Lower leg skin (tissue), 4 donors: ENCODE results near the gene ZNF618. TPM values are rescaled to one million over a fixed set of nuclear protein-coding genes. Genes with fewer than 3 reads are reported as not detected.
"Not testable (repeated sequence)": the region's sequence is repeated elsewhere in the genome, so short reads cannot be mapped to it uniquely, and the experiment has no call there.

ENCODE experiments used
- DNase-seq, 2 donors: peaks; one replicate each; pipeline ENCODE4 v3.0.0-alpha.2; 2019; ENCODE audit warnings: low spot score in 2 of 2
- H3K4me3 ChIP-seq: fragments of 200-600 bp; sonication (generic); 2 replicates; pipeline ENCODE4 v1.5.1; 2017; ENCODE audit warnings: mild to moderate bottlenecking, low read depth; ENCODE audit not compliant: poor library complexity, severe bottlenecking
- CTCF ChIP-seq, 3 donors: fragments of 450-650 bp; IDR thresholded peaks; one replicate each; pipeline ENCODE4 v1.5.1; 2016; ENCODE audit warnings: antibody characterized with exemption in 3 of 3, mild to moderate bottlenecking in 3 of 3, moderate library complexity in 2 of 3
- POLR2A ChIP-seq, 2 donors: fragments of 450-650 bp; IDR thresholded peaks; one replicate each; pipeline ENCODE4 v1.6.1; 2016 to 2017; ENCODE audit warnings: antibody characterized with exemption in 2 of 2, mild to moderate bottlenecking in 1 of 2, moderate library complexity in 1 of 2
- WGBS, 2 donors: methylation state at CpG; one replicate each; pipeline ENCODE4 v1.1.5; 2018; 5-methylcytosine and 5-hydroxymethylcytosine counted together
- intact Hi-C: fragments of 100-400 bp; cut with DNase I; formaldehyde crosslinking; loops from one replicate; pipeline ENCODE4 v1.15.0; 2023; ENCODE audit warnings: low total_unique reads
- total RNA-seq, 4 donors: library from RNA; depleted of rRNA; stranded (reverse); fragments of >200 nt; gene quantifications; one replicate each; pipeline ENCODE4 v1.1.0, GENCODE V29; 2016

The ZNF618 gene
- total RNA-seq, 4 donors from 2014 or later: 1.1 to 4.1 (median 2.5) TPM

- no peak for TF ChIP-seq POLR2A (IDR thresholded peaks at IDR 0.05)
- no peak for TF ChIP-seq CTCF (IDR thresholded peaks at IDR 0.05)
- intact Hi-C loops: no loop called here
- H3K4me3 ChIP-seq: no peak overlapping the region
- 65 to 72% methylated on average over 19 of the region's 19 CpGs for WGBS, 2 donors
- peak; percentile 8 to 29 for DNase-seq
These were observed 162.0 kb downstream of the ZNF618 start for GRCh38 chr9:114037961-114038723.

- peak in 1 of 2 donors; percentile 36 for DNase-seq
- 82 to 87% methylated on average over 13 of the region's 13 CpGs for WGBS, 2 donors
- H3K4me3 ChIP-seq: no peak overlapping the region
- no peak for TF ChIP-seq POLR2A (IDR thresholded peaks at IDR 0.05)
- no peak for TF ChIP-seq CTCF (IDR thresholded peaks at IDR 0.05)
- intact Hi-C loops: no loop called here
These were observed 162.7 kb downstream of the ZNF618 start for GRCh38 chr9:114038724-114039313.

GRCh38 chr9:114039484-114039883 lies 163.4 kb downstream of the ZNF618 start:
- no peak overlapping the region for H3K4me3 ChIP-seq
- TF ChIP-seq POLR2A (IDR thresholded peaks at IDR 0.05): no peak
- TF ChIP-seq CTCF (IDR thresholded peaks at IDR 0.05): no peak
- peak in 1 of 2 donors; percentile 4 for DNase-seq
- intact Hi-C loops: no loop called here
- whole genome bisulfite sequencing, 2 donors: 91 to 95% methylated on average over 5 of the region's 5 CpGs

GRCh38 chr9:114043660-114044059 lies 167.6 kb downstream of the ZNF618 start:
- DNase-seq, intact Hi-C loops, H3K4me3 ChIP-seq: not testable (repeated sequence)

GRCh38 chr9:114046237-114046755 lies 170.2 kb downstream of the ZNF618 start:
- no peak for DNase-seq
- TF ChIP-seq POLR2A (IDR thresholded peaks at IDR 0.05): no peak
- TF ChIP-seq CTCF (IDR thresholded peaks at IDR 0.05): no peak
- no peak overlapping the region for H3K4me3 ChIP-seq
- intact Hi-C loops: no loop called here
- 91 to 98% methylated on average over 4 of the region's 4 CpGs for WGBS, 2 donors

- WGBS, 2 donors: 89 to 90% methylated on average over 1 of the region's 1 CpG
- DNase-seq: no peak
- intact Hi-C loops: no loop called here
- TF ChIP-seq POLR2A (IDR thresholded peaks at IDR 0.05) (no peak), CTCF (IDR thresholded peaks at IDR 0.05) (no peak)
- no peak overlapping the region for H3K4me3 ChIP-seq
These were observed 170.8 kb downstream of the ZNF618 start for GRCh38 chr9:114046875-114047274.
